H9 (cell line): ENCODE measurements around the gene NYAP1. TPM values are rescaled to one million over a fixed set of nuclear protein-coding genes. Genes with fewer than 3 reads are reported as not detected.
A peak's percentile ranks its signal among the peaks of the same experiment; 100 is the strongest.

Source experiments
- DNase-seq: peaks from one replicate; pipeline ENCODE4 v3.0.0-alpha.2; 2017
- H2AFZ ChIP-seq: one replicate; pipeline ENCODE4 v1.6.1; 2013; ENCODE audit warnings: mild to moderate bottlenecking, low read length, control low read depth, moderate library complexity
- H2AK5ac ChIP-seq: 2 replicates; pipeline ENCODE4 v1.6.1; 2013; ENCODE audit warnings: low read length, control low read depth, mixed read lengths; ENCODE audit not compliant: insufficient read length
- H2BK120ac ChIP-seq: one replicate; pipeline ENCODE4 v1.6.1; 2013; ENCODE audit warnings: low read depth, mild to moderate bottlenecking, low read length, control low read depth, inconsistent platforms; ENCODE audit not compliant: poor library complexity, severe bottlenecking
- H2BK12ac ChIP-seq: 2 replicates; pipeline ENCODE4 v1.6.1; 2013; ENCODE audit warnings: low read length, control low read depth, mixed read lengths, low read depth; ENCODE audit not compliant: insufficient read length
- H2BK15ac ChIP-seq: 2 replicates; pipeline ENCODE4 v1.6.1; 2013; ENCODE audit warnings: low read depth, low read length, control low read depth
- H2BK20ac ChIP-seq: one replicate; pipeline ENCODE4 v1.6.1; 2013; ENCODE audit warnings: low read depth, mild to moderate bottlenecking, low read length, control low read depth, inconsistent platforms; ENCODE audit not compliant: poor library complexity, severe bottlenecking
- H2BK5ac ChIP-seq: 2 replicates; pipeline ENCODE4 v1.6.1; 2013; ENCODE audit warnings: low read length, control low read depth, mixed read lengths; ENCODE audit not compliant: insufficient read length
- H3K14ac ChIP-seq: 2 replicates; pipeline ENCODE4 v1.6.1; 2013; ENCODE audit warnings: low read length, control low read depth; ENCODE audit not compliant: insufficient read depth
- H3K18ac ChIP-seq: 2 replicates; pipeline ENCODE4 v1.6.1; 2013; ENCODE audit warnings: low read depth, mild to moderate bottlenecking, mixed read lengths, low read length, control low read depth; ENCODE audit not compliant: insufficient read length
- H3K23ac ChIP-seq: 2 replicates; pipeline ENCODE4 v1.6.1; 2013; ENCODE audit warnings: low read length, control low read depth, mixed read lengths, low read depth; ENCODE audit not compliant: insufficient read length
- H3K23me2 ChIP-seq: 2 replicates; pipeline ENCODE4 v1.6.1; 2013; ENCODE audit warnings: low read depth, mild to moderate bottlenecking, mixed read lengths, low read length, control low read depth; ENCODE audit not compliant: insufficient read length, poor library complexity, severe bottlenecking
- H3K27ac ChIP-seq: 2 replicates; pipeline ENCODE4 v1.5.1; 2013; ENCODE audit warnings: low read length, control low read depth, mixed read lengths, low read depth; ENCODE audit not compliant: insufficient read length
- H3K27me3 ChIP-seq: 2 replicates; pipeline ENCODE4 v1.6.1; 2013; ENCODE audit warnings: low read length, control low read depth, inconsistent platforms; ENCODE audit not compliant: insufficient read depth
- H3K4ac ChIP-seq: 2 replicates; pipeline ENCODE4 v1.6.1; 2013; ENCODE audit warnings: low read depth, mild to moderate bottlenecking, control low read depth, inconsistent platforms, low read length, moderate library complexity
- H3K4me1 ChIP-seq: 2 replicates; pipeline ENCODE4 v1.6.1; 2013; ENCODE audit warnings: low read length, control low read depth, inconsistent platforms; ENCODE audit not compliant: insufficient read depth
- H3K4me2 ChIP-seq: 2 replicates; pipeline ENCODE4 v1.6.1; 2013; ENCODE audit warnings: low read length, control low read depth, mixed read lengths; ENCODE audit not compliant: insufficient read length, insufficient read depth
- H3K56ac ChIP-seq: 2 replicates; pipeline ENCODE4 v1.6.1; 2013; ENCODE audit warnings: low read depth, mild to moderate bottlenecking, mixed read lengths, low read length, control low read depth; ENCODE audit not compliant: insufficient read length
- H3K79me1 ChIP-seq: 2 replicates; pipeline ENCODE4 v1.6.1; 2013; ENCODE audit warnings: low read depth, mild to moderate bottlenecking, moderate library complexity, low read length, control low read depth, inconsistent platforms; ENCODE audit not compliant: insufficient read depth, poor library complexity, severe bottlenecking
- H3K79me2 ChIP-seq: 2 replicates; pipeline ENCODE4 v1.6.1; 2013; ENCODE audit warnings: low read length, control low read depth, inconsistent platforms; ENCODE audit not compliant: insufficient read depth
- H3K9ac ChIP-seq: 2 replicates; pipeline ENCODE4 v1.6.1; 2013; ENCODE audit warnings: low read length, control low read depth, mixed read lengths; ENCODE audit not compliant: insufficient read length; ENCODE audit errors: extremely low read depth
- H3K9me3 ChIP-seq: one replicate; pipeline ENCODE4 v1.6.1; 2013; ENCODE audit warnings: low read depth, low read length, inconsistent platforms; ENCODE audit not compliant: control insufficient read depth
- H3T11ph ChIP-seq: one replicate; pipeline ENCODE4 v1.6.1; 2013; ENCODE audit warnings: mild to moderate bottlenecking, low read length, control low read depth, inconsistent platforms
- H4K20me1 ChIP-seq: one replicate; pipeline ENCODE4 v1.6.1; 2013; ENCODE audit not compliant: control insufficient read depth, insufficient read length, insufficient read depth
- H4K5ac ChIP-seq: 2 replicates; pipeline ENCODE4 v1.6.1; 2013; ENCODE audit warnings: low read depth, mild to moderate bottlenecking, mixed read lengths, low read length, control low read depth; ENCODE audit not compliant: insufficient read length
- H4K8ac ChIP-seq: replicated peaks from 2 replicates; pipeline ENCODE4 v1.6.1; 2013; ENCODE audit warnings: low read length, control low read depth, mixed read lengths, low read depth; ENCODE audit not compliant: insufficient read length
- H4K91ac ChIP-seq: 2 replicates; pipeline ENCODE4 v1.6.1; 2013; ENCODE audit warnings: low read depth, mild to moderate bottlenecking, moderate library complexity, mixed read lengths, low read length, control low read depth; ENCODE audit not compliant: insufficient read length
- H3K27ac Mint-ChIP-seq, 3 experiments: 2 replicates in 2 of 3; 3 replicates in 1 of 3; pipeline ENCODE4 v1.8.0; 2020 to 2021; ENCODE audit warnings: mixed read lengths in 3 of 3, mild to moderate bottlenecking in 1 of 3, moderate library complexity in 1 of 3
- H3K27me3 Mint-ChIP-seq: 2 replicates; pipeline ENCODE4 v1.8.0; 2021; ENCODE audit warnings: low read depth, mild to moderate bottlenecking, moderate library complexity, mixed read lengths
- H3K36me3 Mint-ChIP-seq, 3 experiments: 2 replicates in 2 of 3; 3 replicates in 1 of 3; pipeline ENCODE4 v1.8.0; 2020 to 2021; ENCODE audit warnings: low read depth in 3 of 3, mixed read lengths in 3 of 3; ENCODE audit not compliant: insufficient read depth in 1 of 3
- H3K4me1 Mint-ChIP-seq, 2 experiments: 2 replicates each; pipeline ENCODE4 v1.8.0; 2020; ENCODE audit warnings: mixed read lengths in 2 of 2
- H3K4me3 Mint-ChIP-seq, 2 experiments: 2 replicates in 1 of 2; 3 replicates in 1 of 2; pipeline ENCODE4 v1.8.0; 2020 to 2021; ENCODE audit warnings: mild to moderate bottlenecking in 2 of 2, mixed read lengths in 2 of 2, moderate library complexity in 1 of 2
- H3K9me3 Mint-ChIP-seq, 2 experiments: 2 replicates in 1 of 2; 3 replicates in 1 of 2; pipeline ENCODE4 v1.8.0; 2020; ENCODE audit warnings: mild to moderate bottlenecking in 2 of 2, mixed read lengths in 2 of 2, moderate library complexity in 1 of 2
- WGBS: extraction: QIAGEN DNeasy Blood & Tissue Kit; methylation state at CpG from one replicate; pipeline ENCODE4 v1.1.7; 2013; ENCODE audit warnings: missing lambda C conversion rate, low lambda C conversion rate, mixed read lengths; ENCODE audit not compliant: insufficient read length; ENCODE audit errors: extremely low coverage; 5-methylcytosine and 5-hydroxymethylcytosine counted together
- total RNA-seq: library from RNA; stranded (reverse); gene quantifications from 2 replicates; pipeline ENCODE4 v1.2.1, GENCODE V29; 2021
- TF ChIP-seq, protein P1 (sequence below): fragments of 200-600 bp; sonication (generic); conservative IDR thresholded peaks from 3 replicates; pipeline ENCODE4 v1.8.0; 2021; ENCODE audit warnings: antibody characterized with exemption, mild to moderate bottlenecking

The NYAP1 gene
- total RNA-seq, 1 experiment from 2014 or later: 3.2 TPM

- Mint-ChIP-seq H3K36me3 (no peaks in the 10 kb centered on the region; a peak in 1 of 7 replicates), H3K9me3 (no peaks in the 10 kb centered on the region; a peak in 1 of 5 replicates), H3K27me3 (peaks cover 3% of the 10 kb centered on the region), H3K27ac (no peak overlapping the region), H3K4me3 (no peak overlapping the region), H3K4me1 (peaks cover 7 to 13% of the 10 kb centered on the region in 2 experiments)
- Histone ChIP-seq H3K27ac (no peak overlapping the region), H2AFZ (no peak overlapping the region), H2BK12ac (no peak overlapping the region), H4K5ac (no peak overlapping the region), H3K9me3 (no peaks in the 10 kb centered on the region), H3K23ac (no peak overlapping the region), H3K27me3 (no peaks in the 10 kb centered on the region), H3K14ac (peak overlapping the region; percentile 62; the same call in 1 of the 2 replicates), H3K4ac (no peak overlapping the region; the same call in 1 of the 2 replicates), H3K4me1 (no peaks in the 10 kb centered on the region), H3K79me2 (no peaks in the 10 kb centered on the region), H4K8ac (no peak overlapping the region), H3K18ac (no peak overlapping the region), H3K9ac (no peak overlapping the region), H2BK15ac (no peak overlapping the region), H3K56ac (no peak overlapping the region), H3K79me1 (no peaks in the 10 kb centered on the region), H3K23me2 (no peaks in the 10 kb centered on the region), H3K4me2 (no peak overlapping the region), H4K20me1 (no peaks in the 10 kb centered on the region), H3T11ph (peak overlapping the region; percentile 55), H2BK20ac (no peak overlapping the region), H4K91ac (no peak overlapping the region), H2AK5ac (no peak overlapping the region), H2BK5ac (no peak overlapping the region), H2BK120ac (no peak overlapping the region)
- TF ChIP-seq, protein P1, sequence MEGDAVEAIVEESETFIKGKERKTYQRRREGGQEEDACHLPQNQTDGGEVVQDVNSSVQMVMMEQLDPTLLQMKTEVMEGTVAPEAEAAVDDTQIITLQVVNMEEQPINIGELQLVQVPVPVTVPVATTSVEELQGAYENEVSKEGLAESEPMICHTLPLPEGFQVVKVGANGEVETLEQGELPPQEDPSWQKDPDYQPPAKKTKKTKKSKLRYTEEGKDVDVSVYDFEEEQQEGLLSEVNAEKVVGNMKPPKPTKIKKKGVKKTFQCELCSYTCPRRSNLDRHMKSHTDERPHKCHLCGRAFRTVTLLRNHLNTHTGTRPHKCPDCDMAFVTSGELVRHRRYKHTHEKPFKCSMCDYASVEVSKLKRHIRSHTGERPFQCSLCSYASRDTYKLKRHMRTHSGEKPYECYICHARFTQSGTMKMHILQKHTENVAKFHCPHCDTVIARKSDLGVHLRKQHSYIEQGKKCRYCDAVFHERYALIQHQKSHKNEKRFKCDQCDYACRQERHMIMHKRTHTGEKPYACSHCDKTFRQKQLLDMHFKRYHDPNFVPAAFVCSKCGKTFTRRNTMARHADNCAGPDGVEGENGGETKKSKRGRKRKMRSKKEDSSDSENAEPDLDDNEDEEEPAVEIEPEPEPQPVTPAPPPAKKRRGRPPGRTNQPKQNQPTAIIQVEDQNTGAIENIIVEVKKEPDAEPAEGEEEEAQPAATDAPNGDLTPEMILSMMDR: peak; percentile 44
- DNase-seq: peak; percentile 45
- 100% methylated on average over 2 of the region's 14 CpGs for WGBS
Observed at GRCh38 chr7:100456562-100456961, 27.2 kb upstream of the NYAP1 start.
